Neutrophil (primary cell): ENCODE data around the gene DNLZ.
"Not testable (repeated sequence)": the region's sequence is repeated elsewhere in the genome, so short reads cannot be mapped to it uniquely, and the experiment has no call there.

Experiments
- H3K27ac ChIP-seq: fragments of 200-600 bp; sonication (generic); 2 replicates; pipeline ENCODE4 v1.5.1; 2016; ENCODE audit warnings: mild to moderate bottlenecking, moderate library complexity
- H3K27me3 ChIP-seq: fragments of 200-600 bp; sonication (generic); 2 replicates; pipeline ENCODE4 v1.6.0; 2016; ENCODE audit warnings: mild to moderate bottlenecking
- H3K36me3 ChIP-seq: fragments of 200-600 bp; sonication (generic); 2 replicates; pipeline ENCODE4 v1.5.1; 2017
- H3K4me1 ChIP-seq, 2 experiments: fragments of 200-600 bp in 1 of 2; sonication (generic) in 1 of 2; 1 replicate in 1 of 2; 2 replicates in 1 of 2; pipeline versions ENCODE4 v1.5.1 to v1.6.1; 2013 to 2016; ENCODE audit warnings: low read depth in 1 of 2, low read length in 1 of 2, mild to moderate bottlenecking in 1 of 2, moderate library complexity in 1 of 2; ENCODE audit not compliant: control insufficient read depth in 1 of 2, insufficient read depth in 1 of 2
- H3K4me3 ChIP-seq, 2 experiments: fragments of 200-600 bp in 1 of 2; sonication (generic) in 1 of 2; 1 replicate in 1 of 2; 2 replicates in 1 of 2; pipeline ENCODE4 v1.5.1; 2013 to 2016; ENCODE audit warnings: low read depth in 1 of 2, low read length in 1 of 2, mild to moderate bottlenecking in 1 of 2, moderate library complexity in 1 of 2
- H3K9me3 ChIP-seq: fragments of 200-600 bp; sonication (generic); 2 replicates; pipeline ENCODE4 v1.5.1; 2016
- TF ChIP-seq, protein P1 (sequence below): fragments of 200-600 bp; sonication (generic); IDR thresholded peaks from 2 replicates; pipeline ENCODE4 v1.5.1; 2016; ENCODE audit warnings: antibody characterized with exemption

Gene DNLZ

DNA sequence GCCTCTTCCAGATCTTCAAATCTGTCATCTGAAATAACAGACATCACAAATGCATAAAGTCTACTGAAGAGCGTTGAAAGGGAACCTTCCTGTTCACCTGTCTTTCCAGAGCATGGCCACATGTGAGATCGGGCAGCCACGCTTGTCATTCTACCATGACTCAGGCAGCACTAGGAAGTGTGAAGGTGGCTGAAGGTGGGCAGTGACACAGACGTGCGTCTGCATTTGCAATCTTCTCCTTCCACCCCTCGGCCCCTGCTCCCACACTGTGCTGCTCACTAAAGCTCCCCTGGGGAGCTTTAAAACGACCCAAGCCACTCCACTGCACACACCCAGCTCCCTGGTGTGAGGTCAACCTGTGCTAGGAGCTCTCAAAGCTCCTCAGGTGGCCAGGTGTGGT lies 44.4 kb upstream of the DNLZ start:
- Histone ChIP-seq H3K27ac (no peak overlapping the region), H3K4me1 (peaks cover 15 to 21% of the 10 kb centered on the region in 2 experiments), H3K36me3 (peaks cover 28% of the 10 kb centered on the region), H3K27me3 (peaks cover 13% of the 10 kb centered on the region), H3K4me3 (no peak overlapping the region), H3K9me3 (no peaks in the 10 kb centered on the region)
- TF ChIP-seq, protein P1, sequence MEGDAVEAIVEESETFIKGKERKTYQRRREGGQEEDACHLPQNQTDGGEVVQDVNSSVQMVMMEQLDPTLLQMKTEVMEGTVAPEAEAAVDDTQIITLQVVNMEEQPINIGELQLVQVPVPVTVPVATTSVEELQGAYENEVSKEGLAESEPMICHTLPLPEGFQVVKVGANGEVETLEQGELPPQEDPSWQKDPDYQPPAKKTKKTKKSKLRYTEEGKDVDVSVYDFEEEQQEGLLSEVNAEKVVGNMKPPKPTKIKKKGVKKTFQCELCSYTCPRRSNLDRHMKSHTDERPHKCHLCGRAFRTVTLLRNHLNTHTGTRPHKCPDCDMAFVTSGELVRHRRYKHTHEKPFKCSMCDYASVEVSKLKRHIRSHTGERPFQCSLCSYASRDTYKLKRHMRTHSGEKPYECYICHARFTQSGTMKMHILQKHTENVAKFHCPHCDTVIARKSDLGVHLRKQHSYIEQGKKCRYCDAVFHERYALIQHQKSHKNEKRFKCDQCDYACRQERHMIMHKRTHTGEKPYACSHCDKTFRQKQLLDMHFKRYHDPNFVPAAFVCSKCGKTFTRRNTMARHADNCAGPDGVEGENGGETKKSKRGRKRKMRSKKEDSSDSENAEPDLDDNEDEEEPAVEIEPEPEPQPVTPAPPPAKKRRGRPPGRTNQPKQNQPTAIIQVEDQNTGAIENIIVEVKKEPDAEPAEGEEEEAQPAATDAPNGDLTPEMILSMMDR = no peak

GRCh38 chr9:136407061-136407460 lies 43.5 kb upstream of the DNLZ start:
- Histone ChIP-seq H3K36me3 (peaks cover 24% of the 10 kb centered on the region), H3K4me1 (peaks cover 15 to 21% of the 10 kb centered on the region in 2 experiments), H3K27me3 (peaks cover 13% of the 10 kb centered on the region)
- not testable (repeated sequence) for H3K4me3 ChIP-seq, H3K27ac ChIP-seq, H3K9me3 ChIP-seq

- Histone ChIP-seq H3K27me3 (peaks cover 13% of the 10 kb centered on the region), H3K36me3 (peaks cover 24% of the 10 kb centered on the region), H3K4me1 (peaks cover 10 to 12% of the 10 kb centered on the region in 2 experiments)
- H3K27ac ChIP-seq, H3K9me3 ChIP-seq, H3K4me3 ChIP-seq: not testable (repeated sequence)
Observed at GRCh38 chr9:136405904-136406303, 42.4 kb upstream of the DNLZ start.

- Histone ChIP-seq H3K4me1 (peaks cover 11% of the 10 kb centered on the region in 2 experiments), H3K36me3 (peaks cover 24% of the 10 kb centered on the region)
- TF ChIP-seq, protein P1 = no peak
Observed at GRCh38 chr9:136405481-136405880, 41.9 kb upstream of the DNLZ start.

DNA sequence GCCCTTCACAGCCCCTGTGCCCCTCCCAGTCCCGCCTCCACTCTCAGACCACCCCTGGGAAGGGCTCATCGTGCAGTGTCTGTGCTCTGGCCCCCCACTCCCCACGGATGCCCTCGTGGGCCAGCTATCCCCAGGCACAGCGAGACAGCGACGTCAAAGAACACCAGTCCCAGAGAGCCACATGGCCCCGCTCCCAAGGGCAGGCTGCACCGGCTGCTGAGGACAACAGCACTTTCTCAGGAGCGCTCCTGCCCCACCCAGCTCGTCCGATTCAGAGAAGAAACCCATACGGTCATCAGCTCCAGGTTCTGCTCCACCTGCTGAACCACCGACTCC lies 41.2 kb upstream of the DNLZ start:
- H3K36me3 ChIP-seq = peaks cover 24% of the 10 kb centered on the region
- H3K27ac ChIP-seq = no peak overlapping the region
- no peak overlapping the region for H3K4me3 ChIP-seq
- peaks cover 10% of the 10 kb centered on the region for H3K27me3 ChIP-seq
- H3K9me3 ChIP-seq = no peaks in the 10 kb centered on the region
- TF ChIP-seq, protein P1 = no peak
- peaks cover 11 to 13% of the 10 kb centered on the region in 2 experiments for H3K4me1 ChIP-seq

More at GRCh38 chr9:136405481-136405880, 41.9 kb upstream of the DNLZ start:
- Histone ChIP-seq H3K27me3 (peaks cover 13% of the 10 kb centered on the region), H3K9me3 (no peaks in the 10 kb centered on the region), H3K27ac (no peak overlapping the region), H3K4me3 (no peak overlapping the region)

DNA sequence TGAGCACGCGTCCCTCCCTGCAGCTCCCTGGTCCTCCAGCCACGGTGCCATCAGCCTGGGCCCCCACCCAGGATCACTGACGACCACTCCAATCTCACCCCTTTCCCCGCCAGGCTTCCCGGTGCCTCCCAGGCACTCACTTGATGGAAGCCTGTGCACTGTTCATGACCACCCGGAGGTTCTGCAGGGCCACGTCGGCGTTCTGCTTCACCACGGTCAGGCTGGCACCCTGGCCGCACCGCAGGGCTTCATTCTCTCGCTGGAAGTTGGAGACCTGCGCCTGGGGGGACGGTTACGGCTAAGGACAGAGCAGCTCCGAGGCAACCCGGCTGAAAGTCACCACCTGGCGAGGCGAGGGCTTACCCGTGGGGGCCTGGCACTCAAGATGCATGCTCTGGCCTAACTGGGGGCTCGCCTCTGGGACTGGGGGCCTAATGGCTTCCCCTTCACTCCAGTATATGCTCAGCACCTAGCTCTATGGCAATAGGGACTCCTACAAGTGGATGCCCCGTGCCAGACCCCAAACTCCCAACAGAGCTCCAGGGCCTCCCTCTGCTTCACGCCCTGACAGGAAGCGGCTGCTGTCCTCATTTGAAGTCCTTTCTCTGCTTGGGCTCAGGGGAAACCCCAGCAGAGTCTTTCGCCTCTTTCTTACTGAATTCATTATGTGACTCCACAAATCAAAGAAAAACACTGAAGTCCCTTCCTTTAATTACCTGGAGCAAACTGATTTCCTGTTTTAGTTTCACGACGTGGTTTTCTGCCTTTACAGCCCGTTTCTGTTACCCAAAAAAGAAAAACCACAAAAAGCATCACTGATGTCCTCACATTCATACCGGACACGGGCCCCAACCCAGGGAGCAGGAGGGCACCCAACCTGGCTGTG lies 40.6 kb upstream of the DNLZ start:
- Histone ChIP-seq H3K4me3 (no peak overlapping the region), H3K9me3 (no peaks in the 10 kb centered on the region), H3K36me3 (peaks cover 24% of the 10 kb centered on the region), H3K4me1 (peaks cover 11 to 13% of the 10 kb centered on the region in 2 experiments), H3K27ac (no peak overlapping the region), H3K27me3 (peaks cover 8% of the 10 kb centered on the region)
- TF ChIP-seq, protein P1 = no peak
